HCT116 (cell line): ENCODE measurements around the gene ZDHHC21. TPM values are rescaled to one million over a fixed set of nuclear protein-coding genes. Genes with fewer than 3 reads are reported as not detected.

ENCODE experiments used
- ATAC-seq: fragments of 200-7000 bp; cut with Tn5 transposase; 2 replicates; pipeline ENCODE4 v1.9.1; 2020; ENCODE audit warnings: mild to moderate bottlenecking, moderate library complexity
- Bru-seq: library from RNA; stranded (reverse); fragments of 400-500 nt; gene quantifications from one replicate; lab custom pipeline; 2021; lab: Mats Ljungman, UMichigan
- BruChase-seq, 2 experiments: library from RNA; stranded (reverse); fragments of 400-500 nt; gene quantifications; one replicate each; lab custom pipeline; 2021; lab: Mats Ljungman, UMichigan
- BruUV-seq: library from RNA; stranded (reverse); fragments of 400-500 nt; replicated peaks from 2 replicates; lab custom pipeline; 2021; lab: Mats Ljungman, UMichigan
- CTCF ChIA-PET: fragments of 300-600 bp; sonication (Branson Sonifier 250); formaldehyde crosslinking; loops from one replicate; lab custom pipeline; 2021; ENCODE audit warnings: antibody characterized with exemption; lab: Charles Lee
- POLR2A ChIA-PET: fragments of 300-600, 350-600 bp; sonication (Branson Sonifier 250); formaldehyde crosslinking; loops from one replicate; lab custom pipeline; 2021; ENCODE audit warnings: antibody characterized with exemption; lab: Charles Lee
- RAD21 ChIA-PET, 2 experiments: fragments of 300-600 bp; sonication (Branson Sonifier 250); formaldehyde crosslinking; loops; one replicate each; lab custom pipeline; 2023; ENCODE audit warnings: low total read pairs in 2 of 2; ENCODE audit not compliant: uncharacterized antibody in 2 of 2, unreplicated experiment in 2 of 2, low non-redundant PET in 1 of 2; lab: Charles Lee
- DNase-seq: peaks from one replicate; pipeline ENCODE4 v3.0.0-alpha.2; 2010; ENCODE audit warnings: low read depth, low spot score
- H2AFZ ChIP-seq: fragments of 200-600 bp; shearing (Covaris generic), sonication (generic); 2 replicates; pipeline ENCODE4 v1.6.1; 2017; ENCODE audit warnings: low read depth, mixed run types, mixed read lengths, antibody characterized with exemption, low read length; ENCODE audit not compliant: poor library complexity, severe bottlenecking
- H3K27ac ChIP-seq: 2 replicates; pipeline ENCODE4 v1.5.1; 2012; ENCODE audit warnings: low read depth, low read length
- H3K27me3 ChIP-seq: fragments of 200-600 bp; sonication (generic); 2 replicates; pipeline ENCODE4 v1.6.1; 2016; ENCODE audit warnings: mixed run types, low read length, mixed read lengths; ENCODE audit not compliant: insufficient read depth
- H3K36me3 ChIP-seq, 2 experiments: fragments of 200-500 bp in 1 of 2; fragments of 200-600 bp in 1 of 2; sonication (Bioruptor generic) in 1 of 2; sonication (generic) in 1 of 2; 2 replicates each; pipeline versions ENCODE4 v1.5.1 to v1.6.1; 2014 to 2016; ENCODE audit warnings: low read length in 2 of 2, inconsistent platforms in 1 of 2, mixed read lengths in 1 of 2, mixed run types in 1 of 2; ENCODE audit not compliant: insufficient read depth in 2 of 2, control insufficient read depth in 1 of 2
- H3K4me1 ChIP-seq, 2 experiments: fragments of 200-600 bp in 1 of 2; sonication (generic) in 1 of 2; 2 replicates each; pipeline versions ENCODE4 v1.5.1 to v1.6.1; 2012 to 2017; ENCODE audit warnings: low read length in 2 of 2, inconsistent platforms in 1 of 2, mild to moderate bottlenecking in 1 of 2, mixed read lengths in 1 of 2, mixed run types in 1 of 2, moderate library complexity in 1 of 2; ENCODE audit not compliant: insufficient read depth in 2 of 2, control insufficient read depth in 1 of 2
- H3K4me2 ChIP-seq: fragments of 200-600 bp; sonication (generic); 2 replicates; pipeline ENCODE4 v1.6.1; 2017; ENCODE audit warnings: mixed run types, low read length, mixed read lengths
- H3K4me3 ChIP-seq, 2 experiments: fragments of 200-600 bp in 1 of 2; sonication (generic) in 1 of 2; replicated peaks in 1 of 2; 2 replicates each; pipeline ENCODE4 v1.5.1; 2011 to 2016; ENCODE audit warnings: low read length in 2 of 2, control low read depth in 1 of 2, low read depth in 1 of 2, mild to moderate bottlenecking in 1 of 2, mixed read lengths in 1 of 2, mixed run types in 1 of 2
- H3K79me2 ChIP-seq: fragments of 200-600 bp; sonication (generic); 2 replicates; pipeline ENCODE4 v1.6.1; 2017; ENCODE audit warnings: mild to moderate bottlenecking, mixed run types, low read length, moderate library complexity, mixed read lengths; ENCODE audit not compliant: insufficient read depth
- H3K9ac ChIP-seq: fragments of 200-600 bp; sonication (generic); 2 replicates; pipeline ENCODE4 v1.6.1; 2016; ENCODE audit warnings: low read length, mixed read lengths
- H3K9me2 ChIP-seq: fragments of 200-600 bp; sonication (generic), shearing (Covaris generic); 2 replicates; pipeline ENCODE4 v1.6.1; 2017; ENCODE audit warnings: mixed run types, mild to moderate bottlenecking, moderate library complexity; ENCODE audit not compliant: insufficient read depth
- H3K9me3 ChIP-seq, 2 experiments: fragments of 200-500 bp in 1 of 2; fragments of 200-600 bp in 1 of 2; sonication (Bioruptor generic) in 1 of 2; sonication (generic) in 1 of 2; 2 replicates each; pipeline ENCODE4 v1.6.1; 2014 to 2017; ENCODE audit warnings: low read length in 2 of 2, mixed read lengths in 2 of 2, inconsistent platforms in 1 of 2, low read depth in 1 of 2, mild to moderate bottlenecking in 1 of 2, mixed run types in 1 of 2, moderate library complexity in 1 of 2; ENCODE audit not compliant: control insufficient read depth in 1 of 2, insufficient read depth in 1 of 2
- H4K20me1 ChIP-seq: fragments of 200-600 bp; sonication (generic), shearing (Covaris generic); 2 replicates; pipeline ENCODE4 v1.6.1; 2017; ENCODE audit warnings: mixed run types, mild to moderate bottlenecking, moderate library complexity; ENCODE audit not compliant: insufficient read depth
- ATF3 ChIP-seq: IDR thresholded peaks from 2 replicates; pipeline ENCODE4 v1.6.1; 2012
- CBX3 ChIP-seq: IDR thresholded peaks from 2 replicates; pipeline ENCODE4 v1.6.1; 2012; ENCODE audit warnings: low read depth
- CEBPB ChIP-seq: IDR thresholded peaks from 2 replicates; pipeline ENCODE4 v1.6.1; 2012; ENCODE audit warnings: low read depth
- EGR1 ChIP-seq: IDR thresholded peaks from 2 replicates; pipeline ENCODE4 v1.6.1; 2012; ENCODE audit warnings: low read depth
- ELF1 ChIP-seq: IDR thresholded peaks from 2 replicates; pipeline ENCODE4 v1.6.1; 2012; ENCODE audit warnings: low read depth, borderline replicate concordance
- EZH2phosphoT487 ChIP-seq: fragments of 200-600 bp; IDR thresholded peaks from 2 replicates; pipeline ENCODE4 v1.6.1; 2018; ENCODE audit warnings: antibody characterized with exemption, borderline replicate concordance
- FOSL1 ChIP-seq: IDR thresholded peaks from 2 replicates; pipeline ENCODE4 v1.6.1; 2012; ENCODE audit warnings: low read depth
- JUND ChIP-seq: IDR thresholded peaks from 2 replicates; pipeline ENCODE4 v1.6.1; 2012
- POLR2A ChIP-seq: IDR thresholded peaks from 2 replicates; pipeline ENCODE4 v1.7.0; 2011; ENCODE audit warnings: borderline replicate concordance; ENCODE audit not compliant: insufficient read depth, insufficient read length; ENCODE audit errors: extremely low read depth
- POLR2AphosphoS5 ChIP-seq: IDR thresholded peaks from 2 replicates; pipeline ENCODE4 v1.6.1; 2011; ENCODE audit warnings: mild to moderate bottlenecking, low read depth, low read length, moderate library complexity
- SIN3A ChIP-seq: IDR thresholded peaks from 2 replicates; pipeline ENCODE4 v1.6.1; 2012; ENCODE audit warnings: low read depth
- SP1 ChIP-seq: IDR thresholded peaks from 2 replicates; pipeline ENCODE4 v1.6.1; 2012; ENCODE audit warnings: low read depth
- YY1 ChIP-seq: IDR thresholded peaks from 2 replicates; pipeline ENCODE4 v1.6.1; 2011; ENCODE audit warnings: low read length, low read depth, moderate library complexity, mild to moderate bottlenecking; ENCODE audit not compliant: insufficient replicate concordance; ENCODE audit errors: extremely low read depth
- ZFX ChIP-seq: fragments of 450-650 bp; IDR thresholded peaks from 2 replicates; pipeline ENCODE4 v1.6.1; 2017
- ZNF274 ChIP-seq: fragments of 200-500 bp; sonication (Bioruptor generic); IDR thresholded peaks from 2 replicates; pipeline ENCODE4 v1.6.1; 2014; ENCODE audit warnings: mild to moderate bottlenecking, low read depth, low read length, inconsistent platforms
- intact Hi-C: fragments of 100-400 bp; cut with micrococcal nuclease; formaldehyde crosslinking; loops from 2 replicates; pipeline ENCODE4 v1.10.0; 2022
- long read RNA-seq: library from polyadenylated mRNA; unstranded; transcript quantifications from one replicate; pipeline ENCODE4 v2.0.0, GENCODE V29; 2021; ENCODE audit not compliant: unreplicated experiment
- polyA plus RNA-seq: library from polyadenylated mRNA; unstranded; fragments of >200 nt; gene quantifications from 2 replicates; pipeline ENCODE4 v1.2.1, GENCODE V29; 2012; ENCODE audit warnings: missing spikeins
- total RNA-seq: library from RNA; stranded (reverse); gene quantifications from one replicate; pipeline ENCODE4 v1.2.1, GENCODE V29; 2021; ENCODE audit not compliant: unreplicated experiment
- TF ChIP-seq, protein P1 (sequence below): IDR thresholded peaks from 2 replicates; pipeline ENCODE4 v1.6.1; 2012; ENCODE audit warnings: low read depth
- TF ChIP-seq, protein P2 (sequence below): IDR thresholded peaks from 2 replicates; pipeline ENCODE4 v1.6.1; 2012
- TF ChIP-seq, protein P3 (sequence below): IDR thresholded peaks from 2 replicates; pipeline ENCODE4 v1.6.1; 2011; ENCODE audit warnings: mild to moderate bottlenecking, low read length, moderate library complexity; ENCODE audit not compliant: insufficient replicate concordance; ENCODE audit errors: extremely low read depth

The ZDHHC21 gene, protein sequence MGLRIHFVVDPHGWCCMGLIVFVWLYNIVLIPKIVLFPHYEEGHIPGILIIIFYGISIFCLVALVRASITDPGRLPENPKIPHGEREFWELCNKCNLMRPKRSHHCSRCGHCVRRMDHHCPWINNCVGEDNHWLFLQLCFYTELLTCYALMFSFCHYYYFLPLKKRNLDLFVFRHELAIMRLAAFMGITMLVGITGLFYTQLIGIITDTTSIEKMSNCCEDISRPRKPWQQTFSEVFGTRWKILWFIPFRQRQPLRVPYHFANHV
- total RNA-seq (5.9 TPM), Bru-seq, nascent RNA (percentile 70 among the genes with signal in this experiment), BruChase-seq, experiment 1, labeled RNA remaining after a 6-hour chase (percentile 79 among the genes with signal in this experiment), BruChase-seq, experiment 2, labeled RNA remaining after a 2-hour chase (percentile 85 among the genes with signal in this experiment)
- 0.85 and 1.1 TPM in 2 replicates for polyA plus RNA-seq
- long read RNA-seq, full-length matches to known transcripts, result 7 of 26 reads
- long read RNA-seq, partial matches to known transcripts, result 2 of 26 reads
- long read RNA-seq, other reads (novel, unspliced or antisense), result 17 of 26 reads

- CTCF ChIA-PET, result no interaction called here
- TF ChIP-seq POLR2AphosphoS5, result peak; percentile 71
- TF ChIP-seq, protein P1, sequence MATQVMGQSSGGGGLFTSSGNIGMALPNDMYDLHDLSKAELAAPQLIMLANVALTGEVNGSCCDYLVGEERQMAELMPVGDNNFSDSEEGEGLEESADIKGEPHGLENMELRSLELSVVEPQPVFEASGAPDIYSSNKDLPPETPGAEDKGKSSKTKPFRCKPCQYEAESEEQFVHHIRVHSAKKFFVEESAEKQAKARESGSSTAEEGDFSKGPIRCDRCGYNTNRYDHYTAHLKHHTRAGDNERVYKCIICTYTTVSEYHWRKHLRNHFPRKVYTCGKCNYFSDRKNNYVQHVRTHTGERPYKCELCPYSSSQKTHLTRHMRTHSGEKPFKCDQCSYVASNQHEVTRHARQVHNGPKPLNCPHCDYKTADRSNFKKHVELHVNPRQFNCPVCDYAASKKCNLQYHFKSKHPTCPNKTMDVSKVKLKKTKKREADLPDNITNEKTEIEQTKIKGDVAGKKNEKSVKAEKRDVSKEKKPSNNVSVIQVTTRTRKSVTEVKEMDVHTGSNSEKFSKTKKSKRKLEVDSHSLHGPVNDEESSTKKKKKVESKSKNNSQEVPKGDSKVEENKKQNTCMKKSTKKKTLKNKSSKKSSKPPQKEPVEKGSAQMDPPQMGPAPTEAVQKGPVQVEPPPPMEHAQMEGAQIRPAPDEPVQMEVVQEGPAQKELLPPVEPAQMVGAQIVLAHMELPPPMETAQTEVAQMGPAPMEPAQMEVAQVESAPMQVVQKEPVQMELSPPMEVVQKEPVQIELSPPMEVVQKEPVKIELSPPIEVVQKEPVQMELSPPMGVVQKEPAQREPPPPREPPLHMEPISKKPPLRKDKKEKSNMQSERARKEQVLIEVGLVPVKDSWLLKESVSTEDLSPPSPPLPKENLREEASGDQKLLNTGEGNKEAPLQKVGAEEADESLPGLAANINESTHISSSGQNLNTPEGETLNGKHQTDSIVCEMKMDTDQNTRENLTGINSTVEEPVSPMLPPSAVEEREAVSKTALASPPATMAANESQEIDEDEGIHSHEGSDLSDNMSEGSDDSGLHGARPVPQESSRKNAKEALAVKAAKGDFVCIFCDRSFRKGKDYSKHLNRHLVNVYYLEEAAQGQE, result no peak
- TF ChIP-seq YY1, result peak; percentile 17
- TF ChIP-seq, protein P2, sequence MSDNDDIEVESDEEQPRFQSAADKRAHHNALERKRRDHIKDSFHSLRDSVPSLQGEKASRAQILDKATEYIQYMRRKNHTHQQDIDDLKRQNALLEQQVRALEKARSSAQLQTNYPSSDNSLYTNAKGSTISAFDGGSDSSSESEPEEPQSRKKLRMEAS, result peak; percentile 77
- no peak for TF ChIP-seq EGR1
- TF ChIP-seq JUND, result no peak
- no peak for TF ChIP-seq SIN3A
- TF ChIP-seq, protein P3, sequence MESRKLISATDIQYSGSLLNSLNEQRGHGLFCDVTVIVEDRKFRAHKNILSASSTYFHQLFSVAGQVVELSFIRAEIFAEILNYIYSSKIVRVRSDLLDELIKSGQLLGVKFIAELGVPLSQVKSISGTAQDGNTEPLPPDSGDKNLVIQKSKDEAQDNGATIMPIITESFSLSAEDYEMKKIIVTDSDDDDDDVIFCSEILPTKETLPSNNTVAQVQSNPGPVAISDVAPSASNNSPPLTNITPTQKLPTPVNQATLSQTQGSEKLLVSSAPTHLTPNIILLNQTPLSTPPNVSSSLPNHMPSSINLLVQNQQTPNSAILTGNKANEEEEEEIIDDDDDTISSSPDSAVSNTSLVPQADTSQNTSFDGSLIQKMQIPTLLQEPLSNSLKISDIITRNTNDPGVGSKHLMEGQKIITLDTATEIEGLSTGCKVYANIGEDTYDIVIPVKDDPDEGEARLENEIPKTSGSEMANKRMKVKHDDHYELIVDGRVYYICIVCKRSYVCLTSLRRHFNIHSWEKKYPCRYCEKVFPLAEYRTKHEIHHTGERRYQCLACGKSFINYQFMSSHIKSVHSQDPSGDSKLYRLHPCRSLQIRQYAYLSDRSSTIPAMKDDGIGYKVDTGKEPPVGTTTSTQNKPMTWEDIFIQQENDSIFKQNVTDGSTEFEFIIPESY, result no peak
- TF ChIP-seq CEBPB, result no peak
- no peak for TF ChIP-seq ATF3
- peak; percentile 63 for TF ChIP-seq POLR2A
- peak; percentile 88 for TF ChIP-seq ZFX
- TF ChIP-seq EZH2phosphoT487, result no peak
- no peak for TF ChIP-seq FOSL1
- TF ChIP-seq ZNF274, result no peak
- no peak for TF ChIP-seq CBX3
- peak; percentile 55 for TF ChIP-seq ELF1
- no peak for TF ChIP-seq SP1
These were observed at the start of gene ZDHHC21 for GRCh38 chr9:14693251-14693861. TSS of gene ZDHHC21 (minus strand) at chr9:14693432. CDS start at chr9:14674340, 19,092 bp downstream.

More at GRCh38 chr9:14693251-14693861, at the start of gene ZDHHC21:
- BruUV-seq, result TSS peak; percentile 60
- Histone ChIP-seq H3K27ac (peak within 1 kb of the TSS; percentile 59; the same call in 1 of the 2 replicates), H2AFZ (peak within 1 kb of the TSS; percentile 48), H4K20me1 (no peaks in the 10 kb centered on the region), H3K4me2 (peak within 1 kb of the TSS; percentile 90), H3K9me2 (no peaks in the 10 kb centered on the region), H3K36me3 (peaks cover 0 to 6% of the 10 kb centered on the region in 2 experiments; a peak in 2 of 4 replicates), H3K4me1 (peaks cover 0 to 12% of the 10 kb centered on the region in 2 experiments; a peak in 3 of 4 replicates), H3K9ac (peak within 1 kb of the TSS; percentile 57), H3K9me3 (no peaks in the 10 kb centered on the region), H3K79me2 (peaks cover 7% of the 10 kb centered on the region), H3K4me3 (peak within 1 kb of the TSS; percentile 63 to 73), H3K27me3 (no peaks in the 10 kb centered on the region)
- intact Hi-C loops, result no loop called here
- no peak for DNase-seq
- RAD21 ChIA-PET, result no interaction called here
- peak; percentile 94 for ATAC-seq
- POLR2A ChIA-PET, result no interaction called here
